Panc1 (cell line): ENCODE results near the gene SLC41A3. TPM values are rescaled to one million over a fixed set of nuclear protein-coding genes. Genes with fewer than 3 reads are reported as not detected.

ENCODE experiments used
- ATAC-seq: fragments of 200-7000 bp; cut with Tn5 transposase; 2 replicates; pipeline ENCODE4 v1.9.1; 2020; ENCODE audit warnings: mild to moderate bottlenecking, moderate library complexity
- BruUV-seq: library from RNA; stranded (reverse); fragments of 400-500 nt; replicated peaks from 2 replicates; lab custom pipeline; 2021; lab: Mats Ljungman, UMichigan
- CTCF ChIA-PET: fragments of 300-600 bp; sonication (Branson Sonifier 250); formaldehyde crosslinking; loops from one replicate; lab custom pipeline; 2022; ENCODE audit warnings: antibody characterized with exemption; lab: Charles Lee
- POLR2A ChIA-PET: fragments of 300-600 bp; sonication (Branson Sonifier 250); formaldehyde crosslinking; loops from one replicate; lab custom pipeline; 2022; ENCODE audit warnings: antibody characterized with exemption; lab: Charles Lee
- DNase-seq: peaks from one replicate; pipeline ENCODE4 v3.0.0-alpha.2; 2010; ENCODE audit warnings: low read depth, low spot score
- H3K27ac ChIP-seq: 2 replicates; pipeline ENCODE4 v1.5.1; 2011; ENCODE audit warnings: mild to moderate bottlenecking, low read length, inconsistent platforms
- H3K27me3 ChIP-seq: fragments of 200-500 bp; sonication (Bioruptor generic); 2 replicates; pipeline ENCODE4 v1.6.0; 2014; ENCODE audit warnings: low read length, inconsistent platforms; ENCODE audit not compliant: control insufficient read depth, insufficient read depth
- H3K36me3 ChIP-seq: fragments of 200-500 bp; sonication (Bioruptor generic); 2 replicates; pipeline ENCODE4 v1.5.1; 2014; ENCODE audit warnings: inconsistent platforms, mild to moderate bottlenecking, low read length, moderate library complexity; ENCODE audit not compliant: control insufficient read depth, insufficient read depth
- H3K4me1 ChIP-seq: 2 replicates; pipeline ENCODE4 v1.5.1; 2011; ENCODE audit warnings: inconsistent platforms, mild to moderate bottlenecking, low read length, moderate library complexity; ENCODE audit not compliant: control insufficient read depth, insufficient read depth
- H3K4me3 ChIP-seq, 2 experiments: 2 replicates each; pipeline ENCODE4 v1.5.1; 2011 to 2012; ENCODE audit warnings: low read depth in 2 of 2, low read length in 2 of 2, mild to moderate bottlenecking in 2 of 2, inconsistent platforms in 1 of 2, moderate library complexity in 1 of 2
- H3K9me3 ChIP-seq: fragments of 200-500 bp; sonication (Bioruptor generic); 2 replicates; pipeline ENCODE4 v1.5.1; 2014; ENCODE audit warnings: low read depth, mild to moderate bottlenecking, inconsistent platforms, low read length, moderate library complexity; ENCODE audit not compliant: control insufficient read depth, insufficient read depth
- CTCF ChIP-seq: fragments of 450-650 bp; IDR thresholded peaks from 2 replicates; pipeline ENCODE4 v1.5.1; 2017; ENCODE audit warnings: mild to moderate bottlenecking
- POLR2AphosphoS5 ChIP-seq: IDR thresholded peaks from 2 replicates; pipeline ENCODE4 v1.6.1; 2012; ENCODE audit warnings: mild to moderate bottlenecking, low read depth, low read length, moderate library complexity
- REST ChIP-seq, 2 experiments: IDR thresholded peaks; 2 replicates each; pipeline ENCODE4 v1.6.1; 2011 to 2012; ENCODE audit warnings: low read depth in 2 of 2, control low read depth in 1 of 2, low read length in 1 of 2, mild to moderate bottlenecking in 1 of 2, moderate library complexity in 1 of 2; ENCODE audit not compliant: insufficient read depth in 1 of 2
- SIN3A ChIP-seq: IDR thresholded peaks from 2 replicates; pipeline ENCODE4 v1.6.1; 2012; ENCODE audit warnings: low read depth, mild to moderate bottlenecking, low read length, moderate library complexity, borderline replicate concordance; ENCODE audit not compliant: insufficient read depth
- TCF7L2 ChIP-seq: IDR thresholded peaks from 2 replicates; pipeline ENCODE4 v1.6.1; 2011; ENCODE audit warnings: mild to moderate bottlenecking, low read depth, low read length, inconsistent platforms
- in situ Hi-C: cut with HindIII; loops from 2 replicates; pipeline ENCODE4 v1.10.0; 2016; ENCODE audit warnings: low sequenced_read_pairs, low pct_unique_long_range_greater_than_20kb
- intact Hi-C: fragments of 100-400 bp; cut with micrococcal nuclease; formaldehyde crosslinking; loops from one replicate; pipeline ENCODE4 v1.10.0; 2022; ENCODE audit not compliant: unreplicated experiment
- total RNA-seq: library from RNA; stranded (reverse); gene quantifications from one replicate; pipeline ENCODE4 v1.2.1, GENCODE V29; 2021; ENCODE audit not compliant: unreplicated experiment

The SLC41A3 gene
- total RNA-seq, 1 experiment from 2014 or later, result 39.0 TPM

GRCh38 chr3:125960066-125960424 lies 123.9 kb downstream of the SLC41A3 start:
- DNase-seq (no peak), ATAC-seq (peak; percentile 41; the same call in 1 of the 2 replicates)
- H3K36me3 ChIP-seq, result no peaks in the 10 kb centered on the region
- H3K4me3 ChIP-seq, result no peak overlapping the region
- H3K27me3 ChIP-seq, result peaks cover 10% of the 10 kb centered on the region
- ChIA-PET CTCF (no interaction called here), POLR2A (no interaction called here)
- in situ Hi-C loops, result no loop called here
- H3K27ac ChIP-seq, result no peak overlapping the region
- intact Hi-C loops, result no loop called here
- BruUV-seq, result no TSS peak
- no peak for TF ChIP-seq TCF7L2
- no peak for TF ChIP-seq SIN3A
- TF ChIP-seq REST (IDR thresholded peaks at IDR 0.05; ENCODE audit: insufficient read depth in 1 of 2, low read depth in 2 of 2, low read length in 1 of 2), result no peak
- no peak for TF ChIP-seq POLR2AphosphoS5
- no peak for TF ChIP-seq CTCF
- H3K4me1 ChIP-seq, result no peaks in the 10 kb centered on the region
- H3K9me3 ChIP-seq, result no peaks in the 10 kb centered on the region

GRCh38 chr3:125959317-125960065 lies 124.4 kb downstream of the SLC41A3 start:
- intact Hi-C loops, result no loop called here
- CTCF ChIA-PET, result no interaction called here
- no peak for TF ChIP-seq REST (IDR thresholded peaks at IDR 0.05; ENCODE audit: insufficient read depth in 1 of 2, low read depth in 2 of 2, low read length in 1 of 2)
- TF ChIP-seq CTCF, result no peak
- no peak for TF ChIP-seq SIN3A
- TF ChIP-seq TCF7L2, result no peak
- no peak for TF ChIP-seq POLR2AphosphoS5
- Histone ChIP-seq H3K4me3 (no peak overlapping the region), H3K9me3 (no peaks in the 10 kb centered on the region), H3K4me1 (no peaks in the 10 kb centered on the region), H3K27me3 (peaks cover 10% of the 10 kb centered on the region), H3K36me3 (no peaks in the 10 kb centered on the region), H3K27ac (no peak overlapping the region)
- POLR2A ChIA-PET, result no interaction called here
- no peak for DNase-seq
- in situ Hi-C loops, result no loop called here
- 0 out of 2 replicates have a peak, but pooled peaks have one; percentile 23 for ATAC-seq
- no TSS peak for BruUV-seq
